Mesendoderm (in vitro differentiated cells): ENCODE measurements around the gene SMARCAD1.
A peak's percentile ranks its signal among the peaks of the same experiment; 100 is the strongest.

Source experiments
- DNase-seq: peaks from one replicate; pipeline ENCODE4 v3.0.0; 2013
- H2AK5ac ChIP-seq: 2 replicates; pipeline ENCODE4 v1.6.1; 2013; ENCODE audit warnings: low read length, inconsistent platforms
- H2BK120ac ChIP-seq: 2 replicates; pipeline ENCODE4 v1.6.1; 2013; ENCODE audit warnings: low read depth, mild to moderate bottlenecking, low read length, moderate library complexity, mixed read lengths
- H2BK15ac ChIP-seq: replicated peaks from 2 replicates; pipeline ENCODE4 v1.6.1; 2013; ENCODE audit warnings: low read depth, mild to moderate bottlenecking, moderate library complexity
- H2BK5ac ChIP-seq: 2 replicates; pipeline ENCODE4 v1.6.1; 2013; ENCODE audit warnings: low read length, inconsistent platforms
- H3K18ac ChIP-seq: 2 replicates; pipeline ENCODE4 v1.6.1; 2013; ENCODE audit warnings: mild to moderate bottlenecking, low read length, mixed read lengths
- H3K23ac ChIP-seq: one replicate; pipeline ENCODE4 v1.6.1; 2013; ENCODE audit warnings: low read length
- H3K27ac ChIP-seq: 2 replicates; pipeline ENCODE4 v1.5.1; 2013; ENCODE audit warnings: low read depth, mild to moderate bottlenecking, inconsistent platforms, low read length, moderate library complexity
- H3K27me3 ChIP-seq: 2 replicates; pipeline ENCODE4 v1.6.1; 2013; ENCODE audit warnings: low read length, control low read depth, mild to moderate bottlenecking, inconsistent platforms; ENCODE audit not compliant: insufficient read depth, poor library complexity
- H3K36me3 ChIP-seq: 2 replicates; pipeline ENCODE4 v1.6.1; 2013; ENCODE audit warnings: low read length, inconsistent platforms; ENCODE audit not compliant: control insufficient read depth, insufficient read depth
- H3K4ac ChIP-seq: one replicate; pipeline ENCODE4 v1.6.1; 2013; ENCODE audit warnings: low read depth, mild to moderate bottlenecking, low read length, moderate library complexity
- H3K4me1 ChIP-seq: 2 replicates; pipeline ENCODE4 v1.6.1; 2013; ENCODE audit warnings: low read depth, low read length, inconsistent platforms; ENCODE audit not compliant: control insufficient read depth
- H3K4me2 ChIP-seq: 2 replicates; pipeline ENCODE4 v1.6.1; 2013; ENCODE audit warnings: low read length
- H3K4me3 ChIP-seq: 2 replicates; pipeline ENCODE4 v1.5.1; 2013; ENCODE audit warnings: mild to moderate bottlenecking, low read length
- H3K56ac ChIP-seq: one replicate; pipeline ENCODE4 v1.6.1; 2013; ENCODE audit warnings: low read length
- H3K79me1 ChIP-seq: 2 replicates; pipeline ENCODE4 v1.6.1; 2013; ENCODE audit warnings: low read length, inconsistent platforms
- H3K79me2 ChIP-seq: 2 replicates; pipeline ENCODE4 v1.6.1; 2013; ENCODE audit warnings: mild to moderate bottlenecking, low read length; ENCODE audit not compliant: control insufficient read depth, insufficient read depth
- H3K9ac ChIP-seq: 2 replicates; pipeline ENCODE4 v1.6.1; 2013; ENCODE audit warnings: low read length, inconsistent platforms
- H4K5ac ChIP-seq: one replicate; pipeline ENCODE4 v1.6.1; 2013; ENCODE audit warnings: low read length
- H4K8ac ChIP-seq: one replicate; pipeline ENCODE4 v1.6.1; 2013; ENCODE audit warnings: low read depth, mild to moderate bottlenecking, control low read depth, low read length, moderate library complexity
- WGBS: extraction: QIAGEN DNeasy Blood & Tissue Kit; methylation state at CpG from one replicate; pipeline ENCODE4 v1.1.7; 2013; ENCODE audit warnings: low lambda C conversion rate, missing lambda C conversion rate; ENCODE audit not compliant: insufficient coverage; ENCODE audit errors: extremely low coverage; 5-methylcytosine and 5-hydroxymethylcytosine counted together

Gene SMARCAD1

GRCh38 chr4:94181815-94182214, 25.9 kb upstream of the SMARCAD1 start:
- H4K5ac ChIP-seq = no peak overlapping the region
- WGBS = no CpG with 5 or more reads among the region's 1 CpG
- H2BK5ac ChIP-seq = no peak overlapping the region
- no peak overlapping the region for H3K23ac ChIP-seq
- no peak overlapping the region for H2BK120ac ChIP-seq
- no peak overlapping the region for H3K56ac ChIP-seq
- no peak overlapping the region for H2BK15ac ChIP-seq
- no peak overlapping the region for H3K4ac ChIP-seq
- H2AK5ac ChIP-seq = no peak overlapping the region
- H3K9ac ChIP-seq = no peak overlapping the region
- H3K36me3 ChIP-seq = no peaks in the 10 kb centered on the region
- DNase-seq = no peak
- no peaks in the 10 kb centered on the region for H3K79me2 ChIP-seq
- peaks cover 2% of the 10 kb centered on the region for H3K4me1 ChIP-seq
- H3K27ac ChIP-seq = no peak overlapping the region
- H3K4me2 ChIP-seq = no peak overlapping the region
- no peak overlapping the region for H3K18ac ChIP-seq
- H3K79me1 ChIP-seq = no peaks in the 10 kb centered on the region
- no peak overlapping the region for H4K8ac ChIP-seq
- no peaks in the 10 kb centered on the region for H3K27me3 ChIP-seq
- no peak overlapping the region for H3K4me3 ChIP-seq

DNA sequence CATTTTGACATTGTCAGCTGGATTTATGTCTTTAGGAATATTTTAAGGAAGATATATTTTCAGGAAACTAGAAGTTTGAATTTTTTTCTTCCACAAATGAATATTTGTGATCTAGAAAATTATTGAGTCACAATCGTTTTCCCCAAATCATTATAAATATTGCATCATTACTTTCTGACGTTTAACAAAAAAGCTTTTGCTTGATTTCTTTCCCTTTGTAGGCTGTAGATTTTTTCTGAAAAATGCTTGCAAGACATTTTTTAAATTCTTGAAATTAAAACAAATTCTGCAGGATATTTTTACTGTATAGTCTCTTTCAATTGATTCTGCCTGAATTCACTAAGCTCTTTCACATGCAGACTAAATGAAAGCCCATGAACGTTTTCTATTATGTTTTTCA, 4.9 kb upstream of the SMARCAD1 start:
- no peak overlapping the region for H2AK5ac ChIP-seq
- no peak overlapping the region for H2BK15ac ChIP-seq
- no peak overlapping the region for H3K9ac ChIP-seq
- H3K79me1 ChIP-seq = no peaks in the 10 kb centered on the region
- no peak overlapping the region for H3K56ac ChIP-seq
- no peak overlapping the region for H3K4me3 ChIP-seq
- no CpG with 5 or more reads among the region's 3 CpGs for WGBS
- no peak overlapping the region for H3K27ac ChIP-seq
- DNase-seq = no peak
- no peak overlapping the region for H2BK5ac ChIP-seq
- H3K23ac ChIP-seq = no peak overlapping the region
- no peak overlapping the region for H4K5ac ChIP-seq
- no peaks in the 10 kb centered on the region for H3K79me2 ChIP-seq
- H3K4me2 ChIP-seq = no peak overlapping the region
- no peaks in the 10 kb centered on the region for H3K36me3 ChIP-seq
- H3K27me3 ChIP-seq = no peaks in the 10 kb centered on the region
- no peak overlapping the region for H4K8ac ChIP-seq
- H2BK120ac ChIP-seq = no peak overlapping the region
- no peak overlapping the region for H3K4ac ChIP-seq
- H3K4me1 ChIP-seq = no peaks in the 10 kb centered on the region
- no peak overlapping the region for H3K18ac ChIP-seq

DNA sequence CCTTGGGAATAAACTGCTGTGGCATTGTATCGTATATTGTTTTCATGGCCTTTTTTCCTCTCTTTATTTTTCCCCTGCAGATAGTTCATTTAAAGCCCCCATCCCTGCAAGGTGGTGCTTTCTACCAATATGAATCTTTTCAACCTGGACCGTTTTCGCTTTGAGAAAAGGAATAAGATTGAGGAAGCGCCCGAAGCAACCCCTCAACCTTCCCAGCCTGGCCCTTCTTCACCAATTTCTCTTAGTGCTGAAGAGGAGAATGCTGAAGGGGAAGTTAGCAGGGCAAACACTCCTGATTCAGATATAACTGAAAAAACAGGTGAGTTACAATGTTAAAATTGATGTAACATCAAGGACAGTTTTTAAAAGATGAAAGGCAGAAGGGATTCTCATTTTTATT, 601 bp downstream of the SMARCAD1 start:
- H4K8ac ChIP-seq = peak overlapping the region; percentile 99
- H3K23ac ChIP-seq = no peak overlapping the region
- no peak overlapping the region for H2BK15ac ChIP-seq
- peak overlapping the region; percentile 97 for H3K27ac ChIP-seq
- H2BK120ac ChIP-seq = no peak overlapping the region
- peak overlapping the region; percentile 81 for H3K4ac ChIP-seq
- peak overlapping the region; percentile 13 for H2BK5ac ChIP-seq
- H3K4me2 ChIP-seq = peak overlapping the region; percentile 91
- no CpG with 5 or more reads among the region's 5 CpGs for WGBS
- H2AK5ac ChIP-seq = peak overlapping the region; percentile 45
- H3K4me1 ChIP-seq = peaks cover 5% of the 10 kb centered on the region
- no peak for DNase-seq
- peak overlapping the region; percentile 22 for H3K18ac ChIP-seq
- H3K9ac ChIP-seq = peak overlapping the region; percentile 98
- H3K79me2 ChIP-seq = peaks cover 19% of the 10 kb centered on the region
- peak overlapping the region; percentile 33 for H4K5ac ChIP-seq
- H3K4me3 ChIP-seq = peak overlapping the region; percentile 95
- no peaks in the 10 kb centered on the region for H3K27me3 ChIP-seq
- H3K79me1 ChIP-seq = peaks cover 6% of the 10 kb centered on the region
- H3K36me3 ChIP-seq = peaks cover 2% of the 10 kb centered on the region
- H3K56ac ChIP-seq = peak overlapping the region; percentile 99

GRCh38 chr4:94208918-94209317, 1.3 kb downstream of the SMARCAD1 start:
- Histone ChIP-seq H3K79me1 (peaks cover 6% of the 10 kb centered on the region), H3K79me2 (peaks cover 23% of the 10 kb centered on the region), H4K5ac (no peak overlapping the region), H3K4me2 (peak overlapping the region; percentile 91), H2BK15ac (no peak overlapping the region), H3K4me3 (peak overlapping the region; percentile 19), H2AK5ac (peak overlapping the region; percentile 43), H4K8ac (no peak overlapping the region), H3K9ac (peak overlapping the region; percentile 98), H3K36me3 (peaks cover 4% of the 10 kb centered on the region), H3K18ac (no peak overlapping the region), H2BK5ac (no peak overlapping the region), H3K4me1 (peaks cover 5% of the 10 kb centered on the region), H2BK120ac (no peak overlapping the region), H3K56ac (peak overlapping the region; percentile 99), H3K27ac (no peak overlapping the region), H3K4ac (no peak overlapping the region), H3K23ac (no peak overlapping the region), H3K27me3 (no peaks in the 10 kb centered on the region)
- WGBS = no CpG with 5 or more reads among the region's 1 CpG
- no peak for DNase-seq

DNA sequence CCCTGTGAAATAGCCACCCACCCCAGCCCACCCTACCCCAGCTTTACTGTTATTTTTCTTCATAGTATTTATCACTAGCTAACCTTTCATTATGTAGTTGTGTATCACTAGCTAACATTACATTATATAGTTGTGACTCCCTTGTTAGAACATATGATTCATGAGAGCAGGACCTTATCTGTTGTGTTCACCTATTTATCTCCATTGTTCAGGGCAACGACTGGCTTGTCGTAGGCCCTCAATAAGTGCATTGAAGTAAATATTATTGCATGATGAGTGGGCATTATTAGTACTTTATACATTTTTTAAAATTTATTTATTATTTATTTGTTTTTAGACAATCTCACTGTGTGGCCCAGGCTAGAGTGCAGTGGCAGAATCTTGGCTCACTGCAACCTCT, 4.2 kb downstream of the SMARCAD1 start:
- Histone ChIP-seq H3K79me1 (peaks cover 6% of the 10 kb centered on the region), H3K18ac (no peak overlapping the region), H2BK120ac (no peak overlapping the region), H3K4me2 (no peak overlapping the region), H4K8ac (no peak overlapping the region), H3K4ac (no peak overlapping the region), H3K56ac (no peak overlapping the region), H3K4me1 (peaks cover 5% of the 10 kb centered on the region), H2AK5ac (no peak overlapping the region), H3K23ac (no peak overlapping the region), H3K4me3 (no peak overlapping the region), H3K9ac (no peak overlapping the region), H3K27ac (no peak overlapping the region), H3K79me2 (peaks cover 29% of the 10 kb centered on the region), H2BK5ac (no peak overlapping the region), H2BK15ac (no peak overlapping the region), H3K27me3 (no peaks in the 10 kb centered on the region), H4K5ac (no peak overlapping the region), H3K36me3 (peaks cover 4% of the 10 kb centered on the region)
- WGBS = no CpG with 5 or more reads among the region's 2 CpGs
- no peak for DNase-seq

GRCh38 chr4:94214703-94215319, 7.1 kb downstream of the SMARCAD1 start:
- Histone ChIP-seq H3K4me1 (no peaks in the 10 kb centered on the region), H4K5ac (no peak overlapping the region), H3K4ac (no peak overlapping the region), H3K79me2 (peaks cover 19% of the 10 kb centered on the region), H3K27me3 (no peaks in the 10 kb centered on the region), H2BK15ac (no peak overlapping the region), H3K36me3 (peaks cover 4% of the 10 kb centered on the region), H3K9ac (no peak overlapping the region), H3K23ac (no peak overlapping the region), H2BK120ac (no peak overlapping the region), H3K56ac (no peak overlapping the region), H3K4me2 (no peak overlapping the region), H2BK5ac (no peak overlapping the region), H3K4me3 (no peak overlapping the region), H2AK5ac (no peak overlapping the region), H3K18ac (no peak overlapping the region), H3K79me1 (no peaks in the 10 kb centered on the region), H3K27ac (no peak overlapping the region), H4K8ac (no peak overlapping the region)
- 100% methylated on average over 1 of the region's 5 CpGs for WGBS
- DNase-seq = no peak
